NCI-H2171 treated with DMSO at 0.1 percent for 48 hours (cell line): ENCODE data around the gene GRIK4.
A peak's percentile ranks its signal among the peaks of the same experiment; 100 is the strongest.
"Not testable (repeated sequence)": the region's sequence is repeated elsewhere in the genome, so short reads cannot be mapped to it uniquely, and the experiment has no call there.

Experiments
- DNase-seq: peaks from one replicate; lab custom pipeline; 2025; lab: John Stamatoyannopoulos, UW

GRIK4 gene

GRCh38 chr11:120606211-120607010, 94.9 kb downstream of the GRIK4 start:
- DNase-seq = no peak

- no peak for DNase-seq
Measured at GRCh38 chr11:120608061-120608460, 96.5 kb downstream of the GRIK4 start.

- DNase-seq = peak; percentile 48
Measured at GRCh38 chr11:120608760-120609211, 97.2 kb downstream of the GRIK4 start.

GRCh38 chr11:120610111-120610510, 98.6 kb downstream of the GRIK4 start:
- no peak for DNase-seq

- no peak for DNase-seq
Measured at GRCh38 chr11:120611581-120611980, 100.0 kb downstream of the GRIK4 start.

GRCh38 chr11:120612513-120613263, 101.1 kb downstream of the GRIK4 start:
- no peak for DNase-seq

- DNase-seq = no peak
Measured at GRCh38 chr11:120613264-120614226, 102.0 kb downstream of the GRIK4 start.

- DNase-seq = no peak
Measured at GRCh38 chr11:120615391-120615790, 103.8 kb downstream of the GRIK4 start.

GRCh38 chr11:120618399-120618798, 106.9 kb downstream of the GRIK4 start:
- no peak for DNase-seq

GRCh38 chr11:120622189-120622875, 110.8 kb downstream of the GRIK4 start:
- no peak for DNase-seq

- not testable (repeated sequence) for DNase-seq
Measured at GRCh38 chr11:120624992-120625391, 113.4 kb downstream of the GRIK4 start.

GRCh38 chr11:120625565-120625964, 114.0 kb downstream of the GRIK4 start:
- peak; percentile 16 for DNase-seq

GRCh38 chr11:120626791-120627190, 115.2 kb downstream of the GRIK4 start:
- DNase-seq = no peak

- DNase-seq = no peak
Measured at GRCh38 chr11:120627327-120628163, 116.0 kb downstream of the GRIK4 start.

GRCh38 chr11:120629407-120630080, 118.0 kb downstream of the GRIK4 start:
- no peak for DNase-seq

GRCh38 chr11:120630122-120630521, 118.6 kb downstream of the GRIK4 start:
- DNase-seq = no peak

GRCh38 chr11:120632579-120632978, 121.0 kb downstream of the GRIK4 start:
- no peak for DNase-seq

GRCh38 chr11:120633616-120634393, 122.3 kb downstream of the GRIK4 start:
- no peak for DNase-seq

GRCh38 chr11:120634706-120635105, 123.2 kb downstream of the GRIK4 start:
- no peak for DNase-seq
